ENCODE data around the gene INPP4B.
"Not testable (repeated sequence)": the region's sequence is repeated elsewhere in the genome, so short reads cannot be mapped to it uniquely, and the experiment has no call there.

The INPP4B gene

DNA sequence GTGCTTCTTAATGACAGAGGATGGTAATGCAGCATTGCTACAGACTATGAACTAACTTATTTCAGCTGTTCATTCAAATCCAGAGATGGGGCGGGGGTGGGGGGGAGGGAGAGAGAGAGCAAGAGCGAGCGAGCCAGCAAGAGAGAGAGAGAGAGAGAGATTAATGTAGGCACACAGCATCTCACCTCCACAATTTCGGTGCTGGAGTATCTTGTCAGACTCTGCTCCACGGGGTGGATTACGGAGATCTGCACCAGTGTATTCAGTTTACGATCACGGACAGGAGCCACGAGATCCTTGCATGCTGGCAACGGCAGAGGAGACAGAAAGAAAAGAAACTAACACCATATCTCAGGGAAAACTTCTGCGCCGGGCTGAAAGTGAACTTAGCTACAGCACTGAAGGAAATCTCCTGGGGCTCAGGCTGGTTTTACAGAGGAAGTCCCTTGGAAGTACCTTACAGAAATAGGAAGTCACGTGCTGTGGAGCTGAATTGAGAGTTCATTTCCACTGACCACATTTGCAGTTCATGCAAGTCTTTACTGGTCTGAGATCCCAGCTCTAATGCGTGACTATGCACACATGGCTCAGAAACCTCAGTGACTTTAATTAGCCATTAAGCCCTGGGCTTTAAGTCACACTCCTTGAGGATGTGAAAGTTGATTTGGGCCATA is 440.9 kb downstream of the INPP4B start:
- DNase-seq = no peak

DNA sequence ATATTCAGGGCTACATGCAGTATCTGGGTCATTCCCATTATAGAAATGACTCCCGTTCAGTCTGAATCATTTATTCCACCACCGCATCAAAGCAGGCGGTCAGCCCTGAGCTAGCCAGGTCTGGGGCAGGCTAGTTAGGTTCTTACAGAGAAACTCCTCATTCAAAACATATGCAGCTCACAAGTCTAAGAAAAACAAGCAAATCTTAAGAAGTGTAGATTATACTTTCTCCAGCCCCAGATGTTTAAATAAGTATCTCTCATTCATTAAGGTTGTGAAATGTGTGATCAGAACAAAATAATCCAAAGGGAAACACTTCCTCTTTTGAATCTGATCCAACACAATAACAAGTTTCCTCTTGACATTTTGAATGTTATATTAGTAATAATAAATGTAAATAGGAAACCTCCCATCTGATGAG is 441.9 kb downstream of the INPP4B start:
- no peak for DNase-seq

DNA sequence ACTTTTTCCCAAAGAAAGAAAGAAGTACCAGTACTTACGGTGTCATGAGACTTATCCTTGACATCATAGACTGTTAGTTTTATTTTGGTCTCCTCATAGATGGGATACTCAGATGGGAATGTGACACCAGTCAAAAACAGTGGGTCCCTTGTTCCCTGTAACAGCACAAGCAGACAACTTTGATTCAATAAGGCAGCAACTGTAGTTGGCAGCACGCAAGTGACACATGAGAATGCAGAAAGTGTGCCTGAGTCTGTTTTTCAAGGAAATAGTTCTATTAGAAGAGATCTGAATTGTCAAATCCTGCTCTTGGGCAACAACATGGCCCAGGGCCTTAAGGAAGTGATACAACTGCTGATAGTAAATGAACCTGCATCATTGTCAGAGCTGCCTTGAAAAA is 443.2 kb downstream of the INPP4B start:
- DNase-seq = no peak

DNA sequence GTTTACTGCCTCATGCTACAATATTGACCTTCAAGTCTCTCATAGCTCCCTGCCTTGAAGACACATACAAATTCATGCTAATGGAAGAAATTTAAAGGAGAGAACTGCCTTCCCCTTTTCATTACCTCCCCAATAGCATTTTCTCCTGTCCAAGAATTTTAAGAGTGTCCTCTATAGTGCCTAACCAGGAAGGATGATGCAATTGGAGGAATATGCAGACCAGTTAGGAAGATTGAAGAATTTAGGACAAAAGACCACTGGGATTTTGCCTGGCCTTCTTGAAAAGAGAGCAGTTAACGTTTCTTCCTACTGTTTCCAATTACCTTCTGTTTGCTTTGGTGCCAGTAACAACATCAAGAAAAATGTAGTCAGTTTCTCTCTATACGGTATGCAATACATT is 443.9 kb downstream of the INPP4B start:
- DNase-seq = no peak

DNA sequence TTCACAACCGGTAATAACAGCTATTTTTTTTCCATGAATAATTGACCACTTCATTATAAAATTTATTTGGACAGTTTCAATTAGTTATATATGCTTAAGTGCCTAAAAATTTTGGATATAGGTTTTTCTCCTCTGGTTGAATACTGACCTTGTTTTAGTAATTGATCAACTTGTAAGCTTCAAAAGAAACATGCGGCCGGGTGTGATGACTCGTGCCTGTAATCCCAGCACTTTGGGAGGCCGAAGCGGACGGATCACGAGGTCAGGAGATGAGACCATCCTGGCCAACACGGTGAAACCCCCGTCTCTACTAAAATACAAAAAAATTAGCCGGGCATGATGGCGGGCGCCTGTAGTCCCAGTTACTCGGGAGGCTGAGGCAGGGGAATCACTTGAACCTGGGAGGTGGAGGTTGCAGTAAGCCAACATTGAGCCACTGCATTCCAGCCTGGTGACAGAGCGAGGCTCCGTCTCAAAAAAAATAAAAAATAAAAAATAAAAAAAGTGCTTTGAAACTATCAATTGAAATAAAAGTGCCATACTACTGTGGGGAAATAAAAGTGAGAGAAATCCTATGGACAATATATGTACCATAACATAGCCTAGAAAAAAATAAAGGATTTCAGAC is 448.6 kb downstream of the INPP4B start:
- DNase-seq = not testable (repeated sequence)

DNA sequence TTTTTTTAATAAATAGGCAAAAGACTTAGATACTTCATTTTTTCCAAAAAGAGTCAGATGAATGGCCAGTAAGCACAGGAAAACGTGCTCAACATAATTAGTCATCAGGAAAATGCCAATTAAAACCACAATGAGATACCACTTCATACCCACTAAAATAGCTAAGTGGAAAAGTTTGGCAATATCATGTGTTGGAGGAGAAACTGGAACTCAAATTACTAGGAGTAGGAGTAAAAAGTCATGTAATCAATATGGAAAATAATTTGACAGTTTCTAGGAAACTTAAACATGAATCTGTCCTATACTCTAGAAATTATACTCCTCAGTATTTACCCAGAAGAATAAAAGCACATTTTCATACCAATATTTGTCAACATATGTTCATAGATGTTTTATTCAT is 449.8 kb downstream of the INPP4B start:
- no peak for DNase-seq

DNA sequence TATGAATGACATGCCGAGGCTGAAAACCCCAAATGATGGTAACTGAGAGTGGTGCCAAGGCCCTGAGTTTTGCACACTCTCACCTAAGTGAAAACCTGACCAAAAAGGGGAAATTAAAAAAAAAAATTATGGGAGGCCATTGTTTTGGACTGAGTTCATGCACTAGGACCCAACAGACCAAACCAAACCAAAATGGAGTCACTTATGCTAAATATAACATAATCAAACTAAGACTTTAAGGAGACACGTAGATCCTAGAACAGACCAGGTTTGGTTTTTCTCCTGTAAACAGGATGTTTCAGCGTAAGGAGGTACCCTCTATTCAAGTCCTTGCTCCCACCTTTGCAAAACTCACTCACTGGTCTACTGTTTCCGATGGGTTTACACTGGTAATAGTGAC is 453.0 kb downstream of the INPP4B start:
- no peak for DNase-seq

DNA sequence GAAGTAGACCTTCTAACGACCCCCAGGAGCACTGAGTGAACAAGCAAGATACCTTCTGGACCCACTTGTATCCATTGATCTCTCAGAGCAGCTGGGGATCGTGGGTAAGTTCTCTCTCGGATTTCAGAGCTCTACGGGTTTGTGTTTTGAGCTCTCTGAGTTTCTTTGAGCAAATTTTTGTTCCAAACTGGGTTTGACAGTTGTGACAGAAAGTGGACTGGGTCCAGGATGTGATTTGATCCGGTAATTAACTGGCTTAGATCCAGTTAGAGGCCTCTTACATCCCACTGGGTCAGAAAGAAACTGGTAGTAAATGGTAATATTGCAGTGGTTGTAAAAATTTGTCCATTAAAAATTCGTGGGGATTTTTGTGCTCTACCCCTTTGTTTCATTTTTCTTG is 459.2 kb downstream of the INPP4B start:
- no peak for DNase-seq

DNA sequence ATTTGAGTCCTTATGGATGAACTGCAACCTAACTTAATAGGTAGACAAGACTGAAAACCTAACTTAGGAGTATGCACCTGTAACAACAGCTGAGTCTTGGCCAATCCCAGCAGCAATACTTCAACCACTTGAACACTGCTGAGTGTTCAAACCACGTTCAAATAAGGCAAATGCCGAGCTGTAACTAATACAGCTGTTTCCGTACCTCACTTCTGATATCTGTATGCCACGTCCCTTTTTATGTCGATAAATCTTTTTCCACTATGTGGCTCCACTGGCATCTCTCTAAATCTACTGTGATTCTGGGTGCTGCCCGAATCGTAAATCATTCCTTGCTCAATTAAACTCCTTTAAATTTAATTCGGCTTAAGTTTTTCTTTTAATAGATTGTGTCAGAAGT is 459.7 kb downstream of the INPP4B start:
- DNase-seq = no peak

DNA sequence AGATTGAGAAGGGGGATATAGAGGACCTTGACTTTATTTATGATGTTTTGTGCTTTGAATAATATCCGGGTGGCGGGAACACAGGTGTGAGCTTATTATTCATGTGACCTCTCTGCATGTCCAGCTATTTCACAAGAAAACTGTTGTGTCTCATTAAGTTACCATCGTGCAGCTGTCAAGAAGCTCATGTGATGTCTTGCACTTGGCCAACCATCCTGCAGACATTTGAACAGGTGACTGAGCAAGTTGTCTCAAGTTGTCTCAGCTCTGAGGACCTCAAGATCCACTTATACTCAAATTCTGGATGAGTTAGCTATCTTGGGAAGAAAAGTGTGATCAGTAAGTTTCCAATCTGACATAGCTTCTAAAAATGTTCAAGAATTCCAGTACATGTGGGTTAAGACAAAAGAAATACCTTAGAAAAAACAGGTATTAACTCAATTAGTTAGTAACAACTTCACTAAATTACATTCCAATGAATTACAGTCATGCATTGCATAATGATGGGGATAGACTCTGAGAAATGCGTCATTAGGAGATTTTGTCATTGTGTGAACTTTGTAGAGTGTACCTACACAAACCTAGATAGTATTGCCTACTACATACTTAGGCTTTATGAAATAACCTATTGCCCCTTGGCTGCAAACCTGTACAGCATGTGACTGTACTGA is 462.2 kb downstream of the INPP4B start:
- no peak for DNase-seq

DNA sequence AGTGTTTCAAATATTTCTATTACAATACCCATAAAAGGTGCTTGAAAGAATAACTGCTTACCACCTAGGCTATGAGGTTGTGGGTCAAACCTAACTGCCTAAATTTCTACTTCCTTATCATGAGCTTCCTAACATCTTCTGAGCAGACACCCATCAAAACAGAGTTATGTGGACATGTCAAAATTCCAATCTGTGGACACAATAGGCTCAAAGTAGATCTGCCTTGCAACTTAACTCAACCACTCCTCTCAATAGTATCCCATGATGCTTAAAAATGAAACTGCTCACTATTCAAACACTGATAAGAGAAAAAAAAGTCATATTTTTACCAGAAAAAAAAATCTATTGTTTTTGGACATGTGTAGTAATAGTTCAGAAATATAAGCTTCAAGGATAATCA is 462.7 kb downstream of the INPP4B start:
- DNase-seq = no peak

DNA sequence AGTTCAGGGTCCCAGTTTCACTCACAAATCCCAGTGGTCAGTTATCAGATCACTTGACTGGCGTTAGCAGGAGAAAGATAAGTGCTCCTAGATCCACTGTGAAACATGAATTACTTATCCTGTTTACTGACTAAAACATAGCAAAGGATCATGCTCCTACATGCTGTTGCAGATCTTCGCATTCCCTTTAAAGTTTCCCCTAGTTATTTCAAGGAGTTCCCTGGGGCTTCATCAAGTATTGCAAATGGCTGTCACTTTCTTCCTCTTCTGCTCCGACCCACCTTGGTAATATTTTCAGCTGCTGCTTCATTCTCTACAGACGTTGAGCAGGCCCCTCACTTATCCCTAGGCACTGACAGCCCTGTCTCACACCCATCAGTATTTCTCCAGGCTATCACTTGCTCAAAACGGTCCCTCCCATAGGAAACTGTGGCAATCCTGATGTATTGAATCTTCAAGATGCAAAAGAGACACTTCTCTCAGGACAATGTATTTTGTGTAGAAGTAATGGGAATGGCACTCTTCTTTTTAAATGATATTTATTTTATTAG is 466.0 kb downstream of the INPP4B start:
- no peak for DNase-seq

DNA sequence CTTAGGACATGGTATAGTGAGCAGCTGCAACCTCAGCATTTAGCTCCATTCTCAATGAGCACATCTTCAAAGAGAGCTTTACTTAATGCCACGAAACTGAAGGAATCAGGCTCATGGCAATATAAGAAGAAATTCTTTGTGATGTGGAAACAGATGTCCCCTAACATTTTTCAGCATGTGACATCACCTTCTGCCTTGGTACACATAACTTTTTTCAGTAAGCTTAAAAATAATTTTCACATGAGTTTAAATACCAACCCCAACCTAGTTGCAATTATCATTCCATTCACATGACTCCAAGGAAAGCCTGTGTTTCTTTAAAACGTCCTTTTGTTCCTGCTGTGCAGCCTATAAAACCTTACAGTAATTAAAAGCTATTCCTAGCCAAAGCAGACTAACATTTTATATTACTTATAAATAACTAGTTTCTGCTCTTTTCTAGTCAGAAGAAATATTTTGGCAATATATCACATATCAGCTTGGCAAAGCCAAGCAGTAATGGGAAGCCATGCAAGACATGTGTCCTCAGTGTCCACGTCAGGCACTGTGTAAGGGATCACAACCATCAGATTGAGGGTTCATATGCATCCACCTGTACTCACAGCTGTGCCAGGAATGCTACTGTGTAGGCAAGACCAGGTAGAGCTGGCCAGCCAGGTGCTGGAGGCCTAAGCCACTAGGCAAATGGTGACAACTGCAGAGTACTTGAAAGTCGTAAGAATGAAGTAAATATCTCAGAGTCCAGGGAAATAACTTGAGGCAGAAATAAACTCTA is 466.6 kb downstream of the INPP4B start:
- DNase-seq = no peak

DNA sequence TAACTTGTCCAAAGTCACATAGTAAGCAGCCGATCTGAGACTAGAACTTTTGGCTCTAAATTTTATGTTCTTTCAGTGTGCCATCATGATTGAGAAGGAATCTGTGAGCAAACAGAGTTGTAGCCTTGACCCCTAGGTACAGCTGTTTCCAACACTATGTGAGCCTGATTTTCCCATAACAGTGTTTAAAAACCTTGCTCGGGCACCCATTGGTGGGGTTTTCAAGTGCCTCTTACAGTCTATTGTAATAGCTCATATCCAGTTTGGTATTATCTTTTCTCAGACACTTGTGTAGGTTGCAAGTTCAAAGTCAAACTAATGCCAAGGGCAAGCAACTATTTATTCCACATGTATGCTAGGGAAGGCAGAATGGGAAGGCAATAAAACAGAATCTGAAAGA is 467.9 kb downstream of the INPP4B start:
- DNase-seq = no peak

DNA sequence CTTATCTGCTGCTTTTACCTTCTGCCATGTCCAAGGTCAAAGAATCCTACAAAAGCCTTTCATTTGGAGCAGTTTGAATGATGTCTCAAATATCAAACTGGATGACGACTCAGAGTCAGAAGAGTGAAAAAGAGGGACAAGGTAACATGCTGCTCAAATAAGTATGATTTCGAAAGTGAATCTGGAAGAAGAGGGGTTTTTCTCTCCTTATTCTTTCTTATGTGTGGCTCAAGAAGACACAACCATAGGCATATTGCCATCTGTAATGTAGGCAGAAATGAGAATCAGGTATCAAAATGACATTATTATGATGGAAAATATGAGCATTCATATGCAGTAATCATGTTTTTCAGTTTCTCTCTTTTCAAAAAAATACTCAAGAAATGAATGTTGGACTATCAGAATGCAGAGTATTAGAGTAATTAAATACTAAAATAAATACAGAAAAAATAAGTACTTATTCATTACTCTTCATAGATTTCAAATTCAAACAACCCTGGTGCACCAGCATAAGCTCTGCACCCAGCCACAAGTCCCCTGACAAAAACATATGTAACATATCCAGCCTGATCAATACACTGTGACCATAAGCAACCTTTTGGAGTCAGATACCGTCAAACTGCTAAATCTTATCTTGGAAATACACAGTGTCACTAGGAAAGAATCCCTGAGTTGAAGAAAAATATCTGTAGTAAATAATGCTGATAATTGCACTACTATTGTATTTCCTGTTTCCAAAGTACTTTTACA is 468.6 kb downstream of the INPP4B start:
- DNase-seq = no peak

DNA sequence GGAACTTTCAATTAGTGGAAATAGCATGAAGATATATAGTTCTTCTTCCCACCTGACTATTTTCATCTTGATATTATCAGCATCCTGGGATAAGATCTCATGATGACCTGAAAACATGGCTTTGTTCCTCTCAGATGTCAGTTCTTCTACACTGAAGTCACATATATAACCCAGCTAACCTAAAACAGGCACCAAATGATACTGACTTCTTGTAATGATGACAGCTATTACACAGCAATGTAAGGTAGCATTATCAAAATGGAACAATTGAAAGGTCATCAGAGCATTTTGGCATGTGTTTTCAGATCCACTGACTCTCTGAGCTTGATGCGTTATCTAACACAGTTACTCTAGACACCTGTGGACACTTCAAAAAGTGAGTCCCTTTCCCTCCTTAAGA is 469.9 kb downstream of the INPP4B start:
- DNase-seq = no peak

DNA sequence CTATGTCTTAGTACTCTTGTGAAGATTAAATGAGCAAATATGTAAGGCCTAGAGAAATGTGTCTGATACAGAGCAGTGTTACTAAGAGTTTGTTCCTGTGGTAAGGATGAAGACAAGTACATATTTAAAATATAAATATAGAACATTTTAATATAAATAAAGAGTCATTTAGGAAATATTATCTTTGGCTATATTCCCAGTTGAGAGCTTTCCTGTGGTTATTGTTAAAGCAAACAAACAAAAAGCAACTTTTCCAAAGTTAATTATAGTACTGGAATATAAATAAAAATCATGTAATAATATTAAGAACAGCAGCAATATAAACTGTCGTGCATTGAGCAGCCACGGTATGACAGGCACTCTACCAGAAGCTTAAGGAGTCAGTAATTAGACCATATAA is 472.5 kb downstream of the INPP4B start:
- no peak for DNase-seq

DNA sequence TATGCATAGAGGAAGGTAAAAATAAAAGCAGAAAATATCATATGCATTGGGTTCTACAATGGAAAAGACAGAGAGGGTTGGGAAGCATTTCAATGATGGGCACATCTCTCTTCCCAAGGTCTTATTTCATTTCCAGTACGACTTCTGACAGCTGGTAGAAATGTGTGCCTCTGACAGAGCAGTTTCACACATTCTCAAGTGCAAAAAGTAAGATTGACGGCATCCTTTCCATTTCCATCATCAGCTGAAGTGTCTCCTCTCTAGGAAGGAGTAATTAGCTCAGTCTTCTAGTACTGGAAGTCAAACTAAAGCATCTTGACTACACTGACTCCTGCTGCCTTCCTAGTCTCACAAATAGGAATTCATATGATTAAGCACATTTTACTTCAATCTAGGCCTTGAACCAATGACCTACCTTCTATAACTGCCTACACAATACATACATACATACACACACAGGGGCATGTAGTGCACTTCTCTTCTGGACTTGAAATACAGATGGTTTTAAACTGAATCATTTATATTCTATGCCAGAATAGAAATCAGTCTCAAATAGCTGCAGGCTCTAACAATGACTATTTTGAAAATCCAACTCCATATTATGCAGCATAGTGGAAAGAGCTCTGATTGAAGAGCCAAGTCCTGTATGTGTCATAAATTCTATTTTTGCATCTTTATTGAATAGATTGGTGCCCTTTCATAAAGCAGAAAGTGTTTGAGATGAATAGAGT is 473.4 kb downstream of the INPP4B start:
- no peak for DNase-seq

DNA sequence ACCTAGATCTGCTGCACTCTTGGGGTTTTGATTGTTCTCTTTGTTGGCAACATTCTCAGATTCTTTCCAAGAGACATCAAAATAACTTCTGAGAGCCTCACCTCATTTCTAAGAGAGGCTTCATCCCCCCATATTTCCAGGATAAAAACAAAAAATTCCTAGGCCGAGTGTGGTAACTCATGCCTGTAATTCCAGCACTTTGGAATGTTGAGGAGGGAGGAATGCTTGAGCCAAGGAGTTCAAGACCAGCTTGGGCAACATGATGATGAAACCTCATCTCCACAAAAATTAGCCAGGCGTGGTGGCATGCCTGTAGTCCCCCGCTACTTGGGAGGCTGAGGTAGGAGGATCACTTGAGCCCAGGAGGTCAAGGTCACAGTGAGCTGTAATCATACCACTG is 477.0 kb downstream of the INPP4B start:
- no peak for DNase-seq

DNA sequence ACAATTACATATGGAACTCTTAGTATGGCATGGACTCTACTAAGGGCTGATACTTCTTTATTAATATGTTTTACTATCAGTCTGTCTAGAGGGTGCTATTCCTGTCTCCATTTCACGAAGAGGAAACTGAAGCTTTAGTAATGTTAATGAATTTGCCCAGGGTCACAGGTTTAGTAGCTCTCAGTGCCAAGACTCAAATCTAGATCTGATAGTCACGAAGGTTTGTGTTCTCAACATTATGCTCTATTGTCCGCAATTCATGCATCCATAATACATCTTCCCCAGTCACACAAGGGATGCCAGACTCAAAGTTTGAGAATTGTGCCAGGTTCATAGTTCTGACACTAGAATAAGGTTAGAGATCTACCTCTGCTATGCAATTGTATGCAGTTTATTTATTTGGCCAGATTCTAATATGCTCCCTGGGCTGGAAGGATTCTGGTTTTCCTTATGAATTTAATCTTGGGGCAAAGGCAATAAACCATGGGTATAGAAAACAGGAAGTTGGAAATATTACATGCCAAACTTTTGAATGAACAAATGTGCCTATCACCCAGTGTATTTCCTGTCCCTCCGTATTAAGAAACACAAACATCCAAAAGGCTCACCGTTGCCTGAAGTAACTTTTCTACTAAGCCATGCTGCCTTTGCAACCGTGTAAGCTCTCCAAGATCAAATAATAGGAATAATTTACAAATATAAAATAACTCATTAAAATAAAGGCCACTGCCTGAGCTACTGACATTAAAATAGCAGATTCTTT is 478.5 kb downstream of the INPP4B start:
- DNase-seq = no peak

DNA sequence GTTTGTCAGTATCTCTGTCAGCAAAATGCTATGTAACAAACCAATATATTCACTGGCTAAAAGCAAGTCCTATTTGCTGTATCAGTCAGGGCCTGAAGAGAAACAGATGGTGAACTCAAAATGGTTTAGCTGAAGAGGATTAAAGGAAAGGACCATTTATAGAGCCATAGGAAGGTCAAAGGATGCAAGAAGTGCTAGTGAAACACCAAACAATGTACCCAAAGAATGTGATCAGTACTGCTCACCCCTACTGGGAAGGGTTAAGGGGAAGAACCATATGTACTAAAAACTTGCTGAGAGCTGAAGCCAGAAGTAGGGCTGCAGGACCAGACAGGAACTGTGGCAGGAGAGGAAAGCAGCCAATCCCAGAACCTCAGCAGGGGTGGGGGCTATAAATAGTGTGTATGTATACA is 479.3 kb downstream of the INPP4B start:
- no peak for DNase-seq
